PC-9 (cell line): ENCODE measurements around the gene ATP1B3. TPM values are rescaled to one million over a fixed set of nuclear protein-coding genes. Genes with fewer than 3 reads are reported as not detected.
"Not testable (repeated sequence)": the region's sequence is repeated elsewhere in the genome, so short reads cannot be mapped to it uniquely, and the experiment has no call there.

Source experiments
- BruUV-seq: library from RNA; stranded (reverse); fragments of 400-500 nt; replicated peaks from 2 replicates; lab custom pipeline; 2021; lab: Mats Ljungman, UMichigan
- CTCF ChIA-PET: fragments of 300-600 bp; sonication (Branson Sonifier 250); formaldehyde crosslinking; loops from one replicate; lab custom pipeline; 2022; ENCODE audit warnings: antibody characterized with exemption; lab: Charles Lee
- POLR2A ChIA-PET: fragments of 300-600 bp; sonication (Branson Sonifier 250); formaldehyde crosslinking; loops from one replicate; lab custom pipeline; 2022; ENCODE audit warnings: antibody characterized with exemption; ENCODE audit not compliant: unreplicated experiment; lab: Charles Lee
- DNase-seq, 2 experiments: peaks; one replicate each; pipeline versions ENCODE4 v3.0.0 to v3.0.0-alpha.2; 2015 to 2022; ENCODE audit warnings: mixed read lengths in 1 of 2
- H2AFZ ChIP-seq: fragments of 200-600 bp; sonication (generic); 2 replicates; pipeline ENCODE4 v1.8.1; 2017; ENCODE audit warnings: antibody characterized with exemption
- H3F3A ChIP-seq: fragments of 200-600 bp; sonication (generic); 2 replicates; pipeline ENCODE4 v1.8.1; 2017; ENCODE audit warnings: antibody characterized with exemption, mild to moderate bottlenecking, low read depth; ENCODE audit not compliant: insufficient read depth
- H3K27ac ChIP-seq: fragments of 200-600 bp; sonication (generic); 2 replicates; pipeline ENCODE4 v1.6.1; 2016; ENCODE audit warnings: mixed run types
- H3K27me3 ChIP-seq: fragments of 200-600 bp; sonication (generic); 2 replicates; pipeline ENCODE4 v1.6.1; 2016; ENCODE audit warnings: low read depth, mixed run types; ENCODE audit not compliant: insufficient read depth
- H3K36me3 ChIP-seq: fragments of 200-600 bp; sonication (generic); 2 replicates; pipeline ENCODE4 v1.6.1; 2016; ENCODE audit warnings: low read depth, mixed run types
- H3K4me1 ChIP-seq: fragments of 200-600 bp; sonication (generic); replicated peaks from 2 replicates; pipeline ENCODE4 v1.6.1; 2016; ENCODE audit warnings: mixed run types; ENCODE audit not compliant: insufficient read depth
- H3K4me2 ChIP-seq: fragments of 200-600 bp; sonication (generic); 2 replicates; pipeline ENCODE4 v1.6.1; 2017; ENCODE audit warnings: mixed run types
- H3K4me3 ChIP-seq: fragments of 200-600 bp; sonication (generic); 2 replicates; pipeline ENCODE4 v1.6.1; 2016; ENCODE audit warnings: mixed run types
- H3K79me2 ChIP-seq: fragments of 200-600 bp; sonication (generic); 2 replicates; pipeline ENCODE4 v1.6.1; 2017; ENCODE audit warnings: low read depth, mixed run types
- H3K9me2 ChIP-seq: fragments of 200-600 bp; sonication (generic); 2 replicates; pipeline ENCODE4 v1.8.1; 2017; ENCODE audit warnings: mild to moderate bottlenecking; ENCODE audit not compliant: insufficient read depth
- H3K9me3 ChIP-seq: fragments of 200-600 bp; sonication (generic); 2 replicates; pipeline ENCODE4 v1.8.1; 2016; ENCODE audit warnings: low read depth; ENCODE audit not compliant: insufficient read depth
- H4K20me1 ChIP-seq: fragments of 200-600 bp; sonication (generic); 2 replicates; pipeline ENCODE4 v1.8.1; 2017; ENCODE audit not compliant: insufficient read depth
- CTCF ChIP-seq: fragments of 200-600 bp; sonication (generic); conservative IDR thresholded peaks from 2 replicates; pipeline ENCODE4 v1.6.1; 2017; ENCODE audit warnings: mixed run types, antibody characterized with exemption, mild to moderate bottlenecking, moderate library complexity
- EZH2 ChIP-seq: fragments of 200-600 bp; sonication (generic); IDR thresholded peaks from 2 replicates; pipeline ENCODE4 v1.8.0; 2017; ENCODE audit warnings: antibody characterized with exemption, low read depth
- intact Hi-C: fragments of 100-400 bp; cut with micrococcal nuclease; formaldehyde crosslinking; loops from one replicate; pipeline ENCODE4 v1.10.0; 2022; ENCODE audit not compliant: unreplicated experiment
- total RNA-seq: library from RNA; stranded (reverse); gene quantifications from 2 replicates; pipeline ENCODE4 v1.2.3, GENCODE V29; 2021

The ATP1B3 gene
- total RNA-seq, 1 experiment from 2014 or later, result 69.7 TPM

DNA sequence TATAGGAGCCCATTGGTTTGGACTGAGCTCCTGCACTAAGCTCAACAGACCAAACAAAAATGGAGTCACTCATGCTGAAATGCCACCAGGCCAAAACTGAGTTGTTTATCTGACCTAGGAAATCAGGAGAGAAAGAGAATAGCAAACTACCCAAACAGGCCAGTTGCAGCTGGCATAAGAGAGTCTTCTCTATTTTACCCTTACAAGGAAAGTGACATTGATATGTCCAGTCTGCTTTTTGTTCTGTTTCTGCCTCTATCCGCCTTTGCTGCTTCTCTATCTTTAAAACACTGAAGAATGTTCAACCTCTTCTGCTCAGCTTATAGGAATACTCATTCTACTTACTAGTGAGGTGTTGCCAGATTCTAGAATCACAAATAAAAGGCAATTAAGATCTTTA lies 95.1 kb downstream of the ATP1B3 start:
- intact Hi-C loops, result no loop called here
- Histone ChIP-seq H3K79me2 (no peaks in the 10 kb centered on the region), H3K9me3 (no peaks in the 10 kb centered on the region), H4K20me1 (no peaks in the 10 kb centered on the region), H3F3A (peaks cover 15% of the 10 kb centered on the region), H3K4me3 (no peak overlapping the region), H3K4me1 (peaks cover 7% of the 10 kb centered on the region; the same call in 1 of the 2 replicates), H3K4me2 (no peak overlapping the region), H2AFZ (no peak overlapping the region), H3K36me3 (no peaks in the 10 kb centered on the region), H3K27me3 (no peaks in the 10 kb centered on the region), H3K27ac (no peak overlapping the region), H3K9me2 (no peaks in the 10 kb centered on the region)
- CTCF ChIA-PET, result interaction anchor here (0.6 kb wide), 1 partner anchor 699 kb away, joined by 3 read pairs; no protein-coding TSS in a partner anchor
- BruUV-seq, result no TSS peak
- POLR2A ChIA-PET, result no interaction called here
- TF ChIP-seq CTCF (no peak), EZH2 (no peak)
- DNase-seq, result no peak

DNA sequence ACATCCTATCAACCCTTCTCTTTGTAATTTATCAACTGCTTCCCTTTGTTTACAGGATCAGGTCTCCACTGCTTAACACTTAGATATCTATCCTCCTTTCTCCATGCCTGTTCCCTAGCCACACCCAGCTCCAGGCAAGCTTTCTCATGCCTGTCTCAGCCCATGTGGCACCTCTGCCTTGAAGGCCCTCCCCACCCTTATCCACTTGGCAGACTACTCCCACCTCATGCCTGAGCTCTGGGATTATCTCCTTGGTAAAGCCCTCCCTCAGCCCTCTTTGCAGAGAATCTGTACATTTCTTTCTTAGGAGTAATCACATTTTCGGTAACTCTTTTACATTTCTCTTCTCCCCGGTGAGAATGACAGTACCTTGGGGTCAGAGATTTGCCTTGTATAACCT lies 96.0 kb downstream of the ATP1B3 start:
- ChIA-PET CTCF (no interaction called here), POLR2A (no interaction called here)
- Histone ChIP-seq H3K27me3 (no peaks in the 10 kb centered on the region), H3K9me2 (no peaks in the 10 kb centered on the region), H2AFZ (no peak overlapping the region), H3K4me3 (no peak overlapping the region), H4K20me1 (no peaks in the 10 kb centered on the region), H3F3A (peaks cover 15% of the 10 kb centered on the region), H3K36me3 (no peaks in the 10 kb centered on the region), H3K27ac (no peak overlapping the region), H3K4me2 (no peak overlapping the region), H3K79me2 (no peaks in the 10 kb centered on the region), H3K9me3 (no peaks in the 10 kb centered on the region), H3K4me1 (peaks cover 6% of the 10 kb centered on the region; the same call in 1 of the 2 replicates)
- DNase-seq, result no peak
- TF ChIP-seq CTCF (no peak), EZH2 (no peak)
- BruUV-seq, result no TSS peak
- intact Hi-C loops, result no loop called here

DNA sequence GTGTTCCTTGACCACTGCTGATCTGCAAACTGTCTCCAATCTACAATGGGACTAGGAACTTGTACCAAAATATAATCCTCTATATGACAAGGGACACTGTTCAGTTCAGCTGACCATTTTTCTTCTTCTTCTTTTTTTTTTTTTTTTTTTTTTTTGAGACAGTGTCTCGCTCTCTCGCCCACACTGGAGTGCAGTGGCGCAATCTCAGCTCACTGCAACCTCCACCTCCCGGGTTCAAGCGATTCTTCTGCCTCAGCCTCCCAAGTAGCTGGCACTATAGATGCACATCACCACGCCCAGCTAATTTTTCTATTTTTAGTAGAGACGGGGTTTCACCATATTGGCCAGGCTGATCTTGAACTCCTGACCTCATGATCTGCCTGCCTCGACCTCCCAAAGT lies 98.3 kb downstream of the ATP1B3 start:
- H3K9me3 ChIP-seq, H3K4me2 ChIP-seq, H3K27ac ChIP-seq, H3K9me2 ChIP-seq, H3K79me2 ChIP-seq, H3K27me3 ChIP-seq, DNase-seq, H3K4me3 ChIP-seq, BruUV-seq, H3K36me3 ChIP-seq, CTCF ChIA-PET, H4K20me1 ChIP-seq, H3F3A ChIP-seq, H2AFZ ChIP-seq, POLR2A ChIA-PET, intact Hi-C loops: not testable (repeated sequence)
- H3K4me1 ChIP-seq, result peaks cover 11% of the 10 kb centered on the region; the same call in 1 of the 2 replicates

Other genes with a start within 250 kb of the ATP1B3 start
- gene RNF7, start 138.3 kb upstream of the ATP1B3 start, total RNA-seq, result 82.2 and 89.1 TPM in 2 replicates
- not detected in 2 replicates for gene GRK7, start 113.2 kb upstream of the ATP1B3 start, total RNA-seq